ENCODE data around the gene RB1.
A peak's percentile ranks its signal among the peaks of the same experiment; 100 is the strongest.
"Not testable (repeated sequence)": the region's sequence is repeated elsewhere in the genome, so short reads cannot be mapped to it uniquely, and the experiment has no call there.

The RB1 gene

DNA sequence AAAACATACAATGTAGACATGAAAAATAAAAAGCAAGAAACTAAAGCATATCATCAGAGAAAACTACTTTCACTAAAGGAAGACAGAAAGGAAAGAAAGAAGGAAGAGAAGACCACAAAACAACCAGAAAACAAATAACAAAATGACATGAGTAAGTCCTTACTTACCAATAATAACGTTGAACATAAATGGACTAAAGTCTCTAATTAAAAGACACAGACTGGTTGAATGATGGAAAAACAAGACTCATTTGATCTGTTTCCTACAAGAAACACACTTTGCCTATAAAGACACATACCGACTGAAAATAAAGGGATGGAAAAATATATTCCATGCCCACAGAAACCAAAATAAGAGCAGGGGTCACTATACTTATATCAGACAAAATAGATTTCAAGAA, 46.0 kb downstream of the RB1 start:
- no peak for DNase-seq (ENCODE audit: low spot score)

DNA sequence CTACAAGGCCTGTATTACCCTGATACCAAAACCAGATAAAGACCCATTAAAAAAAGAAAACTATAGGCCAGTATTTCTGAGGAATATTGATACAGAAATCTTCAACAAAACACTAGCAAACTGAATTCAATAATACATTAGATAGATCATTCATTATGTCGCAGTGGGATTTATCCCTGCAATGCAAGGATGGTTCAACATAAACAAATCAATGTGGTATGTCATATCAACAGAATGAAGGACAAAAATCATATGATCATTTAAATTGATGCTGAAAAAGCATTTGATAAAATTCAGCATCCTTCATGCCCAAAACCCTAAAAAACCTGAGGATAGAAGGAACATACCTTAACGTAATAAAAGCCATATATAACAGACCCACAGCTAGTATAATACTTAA, 50.0 kb downstream of the RB1 start:
- DNase-seq (ENCODE audit: low spot score), result no peak

- DNase-seq (ENCODE audit: low spot score), result not testable (repeated sequence)
Observed at GRCh38 chr13:48355524-48355923, 52.0 kb downstream of the RB1 start.

GRCh38 chr13:48356750-48357149, 53.2 kb downstream of the RB1 start:
- DNase-seq (ENCODE audit: low spot score), result no peak

DNA sequence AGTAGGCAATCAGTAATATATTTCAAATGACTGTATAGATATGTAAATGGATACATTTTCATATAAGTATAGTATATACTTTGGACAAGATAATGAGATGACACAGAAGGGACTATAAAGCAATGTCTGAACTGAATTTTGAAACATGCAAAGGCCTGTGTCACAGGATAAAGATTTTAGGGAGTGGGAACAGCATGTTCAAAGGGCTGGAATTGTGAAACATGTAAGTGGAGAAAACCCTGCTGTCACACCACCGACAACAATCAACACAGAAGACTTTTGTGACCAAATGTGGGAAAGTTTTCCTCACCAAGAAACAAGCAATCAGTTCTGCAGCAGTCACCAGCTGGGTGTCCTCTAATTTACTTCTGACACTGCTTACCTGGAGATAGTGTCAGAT, 66.4 kb downstream of the RB1 start:
- no peak for DNase-seq (ENCODE audit: low spot score)

DNA sequence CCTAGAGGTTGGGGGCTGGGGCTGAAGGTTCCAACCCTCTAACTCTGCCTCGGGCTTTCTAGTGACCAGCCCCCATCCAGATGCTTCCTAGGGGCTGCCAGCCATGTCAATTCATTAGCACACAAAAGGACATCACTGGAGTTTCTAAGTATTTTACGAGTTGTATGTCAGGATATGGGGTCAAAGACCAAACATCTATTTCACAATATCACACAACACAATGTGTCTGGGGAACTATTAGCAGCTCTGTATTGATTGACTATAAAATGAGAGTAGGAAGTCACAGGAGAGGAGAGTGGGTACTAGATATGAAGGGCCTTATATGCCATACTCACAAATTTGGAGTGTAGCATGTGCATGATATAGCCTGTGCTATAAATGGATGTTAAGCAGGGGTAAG, 67.3 kb downstream of the RB1 start:
- no peak for DNase-seq (ENCODE audit: low spot score)

DNA sequence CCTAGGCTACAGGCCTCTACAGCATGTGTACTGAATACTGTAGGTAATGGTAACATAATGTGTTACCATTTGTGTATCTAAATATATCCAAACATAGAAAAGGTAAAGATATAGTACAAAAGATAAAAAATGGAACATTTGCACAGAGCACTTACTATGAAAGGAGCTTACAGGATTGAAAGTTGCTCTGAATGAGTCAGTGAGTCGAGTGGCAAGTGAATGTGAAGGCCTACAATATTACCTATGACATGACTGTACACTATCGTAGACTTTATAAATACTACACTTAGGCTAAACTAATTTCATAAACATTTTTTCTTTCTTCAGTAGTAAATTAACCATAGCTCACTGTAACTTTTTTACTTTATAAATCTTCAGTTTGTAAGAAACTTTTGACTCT, 74.3 kb downstream of the RB1 start:
- DNase-seq (ENCODE audit: low spot score), result no peak

GRCh38 chr13:48380581-48380980, 77.0 kb downstream of the RB1 start:
- no peak for DNase-seq (ENCODE audit: low spot score)

DNA sequence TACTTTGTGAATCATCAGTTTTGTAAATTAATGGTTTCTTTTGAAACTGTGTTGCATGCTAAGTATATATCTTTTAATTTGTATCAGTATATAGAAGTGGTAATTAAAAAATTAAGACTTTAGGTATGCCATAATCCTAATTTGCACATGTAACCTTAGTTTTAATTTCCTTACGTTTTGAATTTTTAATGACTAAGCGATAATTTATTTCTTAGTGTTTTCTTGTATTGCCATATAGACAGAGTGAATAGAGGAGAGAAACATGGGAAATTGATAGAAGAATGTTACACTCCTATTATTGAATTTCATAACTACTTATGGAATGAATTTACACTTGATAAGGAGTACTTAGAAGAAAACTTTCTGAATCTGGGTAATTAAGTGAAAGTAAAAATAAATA, 79.8 kb downstream of the RB1 start:
- no peak for DNase-seq (ENCODE audit: low spot score)

DNA sequence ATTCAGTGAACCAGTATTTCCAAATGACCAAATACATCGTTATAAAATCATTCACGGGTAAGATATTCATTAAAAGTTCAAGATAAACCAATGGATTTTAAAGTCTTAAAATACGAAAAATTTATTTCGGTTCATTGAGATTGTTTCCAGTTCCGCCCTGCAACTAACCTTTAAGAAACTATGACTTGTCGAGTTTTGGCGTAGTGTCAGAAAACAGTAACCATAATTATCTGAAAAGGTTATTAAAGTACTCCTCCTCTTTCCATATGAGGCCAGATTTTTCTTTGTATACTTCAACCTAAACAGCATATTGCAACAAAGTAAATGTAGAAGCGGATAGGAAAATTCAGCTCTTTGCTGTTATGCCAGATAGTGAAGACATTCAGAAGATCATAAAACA, 83.3 kb downstream of the RB1 start:
- DNase-seq (ENCODE audit: low spot score), result no peak

- no peak for DNase-seq (ENCODE audit: low spot score)
Observed at GRCh38 chr13:48391257-48391656, 87.7 kb downstream of the RB1 start.

- no peak for DNase-seq (ENCODE audit: low spot score)
Observed at GRCh38 chr13:48393030-48393697, 89.6 kb downstream of the RB1 start.

- no peak for DNase-seq (ENCODE audit: low spot score)
Observed at GRCh38 chr13:48393698-48394085, 90.1 kb downstream of the RB1 start.

DNA sequence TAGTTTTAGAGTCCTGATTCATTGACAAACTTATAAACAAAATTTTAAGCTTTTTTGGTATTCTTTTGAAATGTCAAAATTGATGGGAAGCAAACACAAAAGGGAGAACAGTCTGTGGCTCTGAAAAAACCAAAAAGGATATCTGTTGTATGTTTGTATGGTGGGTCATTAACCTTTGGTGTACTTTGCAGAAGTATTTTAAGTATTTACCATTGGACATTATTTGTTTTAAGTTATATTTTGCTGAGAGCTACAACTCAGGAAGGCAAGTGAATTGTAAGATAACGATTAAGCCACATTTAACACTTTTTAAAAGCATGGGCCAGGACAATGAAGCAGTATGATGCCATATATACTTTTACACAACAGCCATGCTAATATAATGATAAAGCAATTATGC, 94.2 kb downstream of the RB1 start:
- DNase-seq (ENCODE audit: low spot score), result no peak

DNA sequence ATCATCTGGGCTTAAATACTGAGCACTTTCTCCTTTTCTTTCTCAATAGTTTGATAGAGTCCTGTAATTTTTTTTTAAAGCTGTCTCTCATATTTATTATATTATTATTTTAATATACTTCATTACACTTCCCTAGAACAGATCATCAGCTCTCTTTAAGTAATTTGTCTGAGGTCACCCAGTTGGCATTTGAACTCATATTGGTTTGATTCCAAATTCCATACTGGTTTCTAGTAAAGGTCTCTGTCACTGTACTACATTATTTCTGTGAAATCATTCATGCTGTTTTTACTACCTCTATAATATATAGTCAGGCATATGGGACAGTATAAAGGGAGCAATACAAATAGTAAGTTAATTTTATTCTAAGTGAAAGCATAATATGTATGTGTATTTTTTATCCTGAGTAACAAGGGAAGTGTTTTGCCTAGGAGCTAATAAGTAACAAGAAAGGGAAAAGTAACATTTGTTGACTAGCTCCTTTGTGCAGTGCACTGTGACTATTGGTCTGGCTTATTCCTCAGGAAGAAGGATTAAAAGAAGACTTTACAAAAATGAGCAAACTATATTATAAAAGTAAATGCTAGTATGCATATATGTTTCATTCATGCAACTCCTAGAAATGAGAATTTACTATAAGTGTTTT, 95.0 kb downstream of the RB1 start:
- no peak for DNase-seq (ENCODE audit: low spot score)

- peak; percentile 6 for DNase-seq (ENCODE audit: low spot score)
Observed at GRCh38 chr13:48400090-48400694, 96.6 kb downstream of the RB1 start.

GRCh38 chr13:48400850-48401291, 97.3 kb downstream of the RB1 start:
- DNase-seq (ENCODE audit: low spot score), result peak; percentile 56

DNA sequence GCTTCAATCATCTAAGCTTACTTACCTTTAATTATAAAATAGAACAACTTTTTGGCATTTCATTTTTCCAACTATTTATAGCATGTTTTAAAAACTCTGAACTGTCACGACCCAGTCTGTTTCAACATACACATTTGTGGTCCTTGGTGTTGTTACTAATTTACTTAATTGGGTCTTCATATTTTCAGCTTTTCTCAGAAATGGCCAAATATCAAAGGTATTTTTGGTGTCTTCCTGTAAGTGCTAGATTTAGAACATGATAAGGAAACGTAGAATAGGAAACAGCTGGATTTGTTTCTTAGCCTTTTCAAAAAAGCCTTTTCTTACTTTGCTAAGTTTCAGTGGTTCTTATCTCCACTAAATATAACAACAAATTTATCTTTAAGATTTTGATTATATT, 97.9 kb downstream of the RB1 start:
- peak; percentile 16 for DNase-seq (ENCODE audit: low spot score)

DNA sequence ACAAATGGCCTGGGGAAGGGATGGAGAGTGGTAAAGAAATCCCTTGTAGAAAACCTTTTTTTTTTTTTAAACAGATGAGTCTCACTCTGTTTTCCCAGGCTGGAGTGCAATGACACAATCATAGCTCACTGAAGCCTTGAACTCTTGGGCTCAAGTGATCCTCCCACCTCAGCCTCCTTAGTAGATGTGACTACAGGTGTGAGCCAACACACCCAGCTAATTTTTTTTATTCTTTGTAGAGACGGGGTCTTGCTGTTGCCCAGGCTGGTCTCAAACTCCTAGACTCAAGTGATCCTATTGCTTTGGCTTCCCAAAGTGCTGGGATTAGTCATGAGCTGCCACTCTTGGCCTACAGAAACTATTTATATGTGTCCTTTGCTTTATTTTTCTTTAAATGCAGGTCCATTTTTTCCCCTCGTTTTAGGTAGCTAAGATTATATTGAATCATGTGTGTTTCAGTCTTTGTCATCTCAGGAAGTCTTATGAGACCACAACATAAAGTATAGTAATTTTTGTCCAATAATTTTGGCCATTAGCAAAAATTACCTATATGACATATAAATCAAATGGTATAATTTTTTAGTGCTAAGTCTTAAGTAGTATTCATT, 98.9 kb downstream of the RB1 start:
- DNase-seq (ENCODE audit: low spot score), result no peak

DNA sequence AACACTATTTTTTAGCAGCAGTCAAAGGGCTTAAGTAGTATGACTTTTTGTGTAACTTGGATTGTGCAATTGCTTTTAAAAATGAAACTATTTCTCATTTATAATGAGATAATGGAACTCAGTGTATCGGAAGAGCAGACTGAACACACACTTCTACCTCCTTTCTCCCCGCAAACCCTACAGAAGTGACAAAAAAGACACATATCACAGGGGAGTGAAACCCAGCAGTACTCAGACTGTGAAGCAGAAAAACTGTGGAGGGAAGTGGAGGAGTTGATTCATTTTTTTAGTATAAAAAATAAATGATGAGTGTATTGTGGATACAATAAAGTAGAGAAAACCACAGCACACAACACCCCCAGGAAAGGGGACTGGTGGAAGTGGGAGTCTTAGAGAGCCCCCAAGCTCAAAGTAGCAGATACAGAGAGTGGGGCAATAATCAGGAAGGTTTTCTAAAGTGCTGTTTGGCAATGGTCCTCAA, 99.6 kb downstream of the RB1 start:
- no peak for DNase-seq (ENCODE audit: low spot score)

- no peak for DNase-seq (ENCODE audit: low spot score)
Observed at GRCh38 chr13:48403913-48404312, 100.4 kb downstream of the RB1 start.

DNA sequence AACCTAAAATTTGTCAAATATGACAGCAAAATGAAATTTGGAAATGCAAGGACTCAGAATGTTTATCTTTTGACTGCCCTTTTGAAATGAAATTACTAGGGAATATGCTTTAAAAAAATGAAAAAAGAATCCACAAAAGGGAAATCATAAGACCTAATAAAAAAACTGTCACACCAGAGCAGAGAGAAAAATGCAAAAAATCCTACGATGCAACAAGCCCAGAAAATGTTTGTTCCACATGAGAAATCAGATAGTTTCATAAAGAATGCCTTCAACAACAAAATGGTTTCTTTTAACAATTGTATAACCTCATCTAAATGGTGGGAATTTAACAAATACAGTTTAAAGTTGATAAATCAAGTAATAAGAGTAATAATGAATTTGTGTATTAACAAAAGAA, 101.4 kb downstream of the RB1 start:
- DNase-seq (ENCODE audit: low spot score), result no peak

- DNase-seq (ENCODE audit: low spot score), result no peak
Observed at GRCh38 chr13:48405875-48406274, 102.3 kb downstream of the RB1 start.
